ENCODE data around the gene NME2. TPM values are rescaled to one million over a fixed set of nuclear protein-coding genes. Genes with fewer than 3 reads are reported as not detected.

The NME2 gene
- total and polyA plus RNA-seq, 2 of the 8 experiments (the other 6 are each of a cell fraction or from before 2014, with no cell fraction given), result 827 to 929 TPM

DNA sequence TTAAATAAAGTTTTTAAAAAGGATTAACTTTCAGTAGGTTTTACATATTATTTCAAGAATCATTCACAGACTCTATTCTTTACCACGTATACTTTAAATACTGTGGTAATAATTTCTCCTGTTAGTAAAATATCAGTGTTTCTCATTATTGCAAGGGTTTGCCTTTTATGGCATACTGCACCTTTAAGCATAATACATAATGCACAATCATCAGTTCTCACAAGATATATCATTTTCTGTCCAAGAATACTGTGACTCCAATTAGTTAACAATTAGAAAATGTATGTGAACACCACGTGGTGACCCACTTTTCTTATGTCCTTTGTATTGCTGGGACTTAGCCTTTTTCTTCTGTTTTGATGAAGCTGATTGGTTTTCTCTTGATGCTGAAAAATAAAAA, 25.7 kb downstream of the NME2 start:
- no peak overlapping the region for H2BK20ac ChIP-seq (ENCODE audit: low read length)
- H2BK120ac ChIP-seq (replicated peaks; ENCODE audit: low read depth, low read length), result no peak overlapping the region
- no peak overlapping the region for H3K4me2 ChIP-seq (ENCODE audit: insufficient read depth in 1 of 2, low read depth in 2 of 2, low read length in 2 of 2)
- no peak overlapping the region for H3K4ac ChIP-seq (replicated peaks; ENCODE audit: insufficient read length, low read depth, low read length)
- H3K27ac ChIP-seq (ENCODE audit: low read depth, low read length), result no peak overlapping the region
- H3K23me2 ChIP-seq (ENCODE audit: low read depth, low read length), result no peaks in the 10 kb centered on the region
- DNase-seq (ENCODE audit: low read depth in 1 of 2, low spot score in 2 of 2) (no peak), FAIRE-seq (no peak)
- H4K5ac ChIP-seq (ENCODE audit: insufficient read length, low read depth, low read length), result no peak overlapping the region
- ChIA-PET POLR2A (ENCODE audit: partially characterized antibody) (no interaction called here), CTCF (ENCODE audit: partially characterized antibody) (no interaction called here)
- H2BK12ac ChIP-seq (ENCODE audit: low read depth, low read length), result no peak overlapping the region
- H3K4me3 ChIP-seq (ENCODE audit: extremely low read depth in 1 of 4, insufficient read depth in 2 of 4, low read depth in 3 of 4, low read length in 4 of 4), result no peak overlapping the region
- H3K4me1 ChIP-seq (replicated peaks in 1 of 4; ENCODE audit: control insufficient read depth in 3 of 4, insufficient read depth in 4 of 4, low read length in 3 of 4), result no peaks in the 10 kb centered on the region
- no peak overlapping the region for H4K91ac ChIP-seq (replicated peaks; ENCODE audit: insufficient read length, low read length)
- no peak overlapping the region for H3K56ac ChIP-seq (replicated peaks; ENCODE audit: insufficient read length, low read depth, low read length)
- H3K36me3 ChIP-seq (ENCODE audit: control insufficient read depth in 2 of 4, insufficient read depth in 4 of 4, low read length in 3 of 4), result peaks cover 17 to 75% (median 38%) of the 10 kb centered on the region in 4 experiments
- no peak overlapping the region for H3K9ac ChIP-seq (replicated peaks in 1 of 4; ENCODE audit: extremely low read depth in 1 of 4, low read depth in 3 of 4, low read length in 3 of 4)
- no peaks in the 10 kb centered on the region; a peak in 1 of 4 replicates for H3K9me3 ChIP-seq (ENCODE audit: insufficient read depth in 2 of 2, low read depth in 1 of 2, low read length in 1 of 2)
- 94% methylated on average over 2 of the region's 2 CpGs; no CpG with 5 or more reads in 1 of the 2 experiments for WGBS, 2 experiments (ENCODE audit: extremely low coverage in 1 of 2, insufficient coverage in 1 of 2, insufficient read length in 1 of 2, insufficient replicate concordance in 2 of 2, low coverage in 1 of 2, low lambda C conversion rate in 2 of 2, missing lambda C conversion rate in 1 of 2)
- no peaks in the 10 kb centered on the region for H3K79me1 ChIP-seq (ENCODE audit: low read depth, low read length)
- H3K18ac ChIP-seq (ENCODE audit: extremely low read depth, low read length), result no peak overlapping the region
- H2AK5ac ChIP-seq (ENCODE audit: low read depth, low read length), result no peak overlapping the region
- no peak overlapping the region for H2BK5ac ChIP-seq (ENCODE audit: low read depth, low read length)
- no peak overlapping the region for H3K14ac ChIP-seq (ENCODE audit: insufficient read length)
- H2AFZ ChIP-seq (ENCODE audit: low read length), result no peak overlapping the region
- H4K20me1 ChIP-seq (replicated peaks in 1 of 2; ENCODE audit: control insufficient read depth in 1 of 2, insufficient read depth in 2 of 2, low read length in 2 of 2), result peaks cover 0 to 1% of the 10 kb centered on the region in 2 experiments
- no peaks in the 10 kb centered on the region for H3K79me2 ChIP-seq (ENCODE audit: control insufficient read depth in 1 of 2, insufficient read depth in 2 of 2, low read length in 2 of 2)
- TF ChIP-seq SRF (IDR thresholded peaks at IDR 0.05; ENCODE audit: low read depth, low read length) (no peak), GABPA (IDR thresholded peaks at IDR 0.05; ENCODE audit: borderline replicate concordance, insufficient read depth, low read length) (no peak), SIN3A (conservative IDR thresholded peaks at IDR 0.05 in 1 of 2, IDR thresholded peaks at IDR 0.05 in 1 of 2; ENCODE audit: low read depth in 1 of 2, low read length in 2 of 2) (no peak), TBP (IDR thresholded peaks at IDR 0.05; ENCODE audit: low read depth, low read length) (no peak), TAF7 (optimal IDR thresholded peaks at IDR 0.05; ENCODE audit: borderline replicate concordance, low read depth, low read length) (no peak), KDM1A (IDR thresholded peaks at IDR 0.05; ENCODE audit: borderline replicate concordance, low read length) (no peak), POLR2AphosphoS5 (IDR thresholded peaks at IDR 0.05; ENCODE audit: low read depth, low read length) (no peak), RXRA (IDR thresholded peaks at IDR 0.05; ENCODE audit: insufficient read depth, low read depth, low read length) (no peak), TAF1 (IDR thresholded peaks at IDR 0.05; ENCODE audit: low read depth, low read length) (no peak), SP4 (IDR thresholded peaks at IDR 0.05; ENCODE audit: low read length) (no peak), MAFK (IDR thresholded peaks at IDR 0.05; ENCODE audit: low read depth, low read length) (no peak), SAP30 (IDR thresholded peaks at IDR 0.05; ENCODE audit: insufficient read depth, insufficient replicate concordance, low read length) (no peak)
- TF ChIP-seq, protein P1, sequence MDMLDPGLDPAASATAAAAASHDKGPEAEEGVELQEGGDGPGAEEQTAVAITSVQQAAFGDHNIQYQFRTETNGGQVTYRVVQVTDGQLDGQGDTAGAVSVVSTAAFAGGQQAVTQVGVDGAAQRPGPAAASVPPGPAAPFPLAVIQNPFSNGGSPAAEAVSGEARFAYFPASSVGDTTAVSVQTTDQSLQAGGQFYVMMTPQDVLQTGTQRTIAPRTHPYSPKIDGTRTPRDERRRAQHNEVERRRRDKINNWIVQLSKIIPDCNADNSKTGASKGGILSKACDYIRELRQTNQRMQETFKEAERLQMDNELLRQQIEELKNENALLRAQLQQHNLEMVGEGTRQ (IDR thresholded peaks at IDR 0.05; ENCODE audit: low read length), result no peak
- H4K8ac ChIP-seq (ENCODE audit: extremely low read depth, insufficient read depth, low read length), result no peak overlapping the region
- no peaks in the 10 kb centered on the region for H3K27me3 ChIP-seq (replicated peaks in 1 of 4; ENCODE audit: control insufficient read depth in 3 of 4, extremely low read depth in 1 of 4, insufficient read depth in 3 of 4, low read length in 3 of 4)
- no peak overlapping the region for H2BK15ac ChIP-seq (ENCODE audit: low read length)
- no peak overlapping the region for H3K23ac ChIP-seq (ENCODE audit: insufficient read length)

Data from H1 (cell line).